T-cell (primary cell): ENCODE data around the gene POLE. TPM values are rescaled to one million over a fixed set of nuclear protein-coding genes. Genes with fewer than 3 reads are reported as not detected.

ENCODE experiments used
- ATAC-seq, 4 experiments: fragments of 200-7000 bp in 3 of 4; fragments of 150-1000 bp in 1 of 4; cut with Tn5 transposase; replicated peaks in 1 of 4; 1 replicate in 3 of 4; 2 replicates in 1 of 4; pipeline ENCODE4 v1.10.0; 2021; ENCODE audit warnings: moderate library complexity in 3 of 4, mild to moderate bottlenecking in 2 of 4, moderate number of reproducible peaks in 1 of 4
- CTCF ChIA-PET, 2 donors: fragments of 300-600 bp; sonication (Branson Sonifier 250); formaldehyde crosslinking; loops; one replicate each; lab custom pipeline; 2022; ENCODE audit warnings: antibody characterized with exemption in 2 of 2; lab: Charles Lee
- POLR2A ChIA-PET, 2 donors: fragments of 300-600 bp; sonication (Branson Sonifier 250); formaldehyde crosslinking; loops; one replicate each; lab custom pipeline; 2022; ENCODE audit warnings: antibody characterized with exemption in 2 of 2; lab: Charles Lee
- DNase-seq, 35 experiments: peaks; one replicate each; pipeline versions ENCODE4 v3.0.0 to v3.0.0-alpha.2; 2013 to 2023
- H3K27ac ChIP-seq: one replicate; pipeline ENCODE4 v1.5.1; 2013; ENCODE audit warnings: low read length
- H3K27me3 ChIP-seq, 2 experiments: replicated peaks in 1 of 2; 1 replicate in 1 of 2; 2 replicates in 1 of 2; pipeline versions ENCODE4 v1.6.1 to v1.7.0; 2013; ENCODE audit warnings: low read length in 1 of 2, mixed read lengths in 1 of 2; ENCODE audit not compliant: control insufficient read depth in 2 of 2, insufficient read depth in 2 of 2; ENCODE audit errors: extremely low read depth in 1 of 2
- H3K36me3 ChIP-seq, 2 donors: 1 replicate in 1 of 2; 2 replicates in 1 of 2; pipeline versions ENCODE4 v1.6.1 to v1.7.0; 2013; ENCODE audit warnings: low read length in 1 of 2; ENCODE audit not compliant: control insufficient read depth in 2 of 2, insufficient read depth in 1 of 2; ENCODE audit errors: extremely low read depth in 1 of 2
- H3K4me1 ChIP-seq, 2 experiments: 1 replicate in 1 of 2; 2 replicates in 1 of 2; pipeline versions ENCODE4 v1.6.1 to v1.7.0; 2013; ENCODE audit warnings: low read length in 2 of 2, mixed read lengths in 1 of 2; ENCODE audit not compliant: insufficient read depth in 2 of 2, control insufficient read depth in 1 of 2; ENCODE audit errors: extremely low read depth in 1 of 2
- H3K4me3 ChIP-seq, 2 donors: 1 replicate in 1 of 2; 2 replicates in 1 of 2; pipeline versions ENCODE4 v1.5.1 to v1.7.0; 2013; ENCODE audit warnings: mild to moderate bottlenecking in 2 of 2, low read length in 1 of 2, moderate library complexity in 1 of 2; ENCODE audit not compliant: control insufficient read depth in 1 of 2; ENCODE audit errors: extremely low read depth in 1 of 2
- H3K9me3 ChIP-seq: 2 replicates; pipeline ENCODE4 v1.7.0; 2013
- H3K27ac Mint-ChIP-seq, 2 donors: one replicate each; pipeline ENCODE4 v1.8.0; 2020 to 2021; ENCODE audit warnings: mild to moderate bottlenecking in 2 of 2, mixed read lengths in 2 of 2
- H3K27me3 Mint-ChIP-seq, 2 donors: one replicate each; pipeline ENCODE4 v1.8.0; 2021 to 2022; ENCODE audit warnings: mixed read lengths in 2 of 2
- H3K36me3 Mint-ChIP-seq: one replicate; pipeline ENCODE4 v1.8.0; 2021; ENCODE audit warnings: mixed read lengths
- H3K4me1 Mint-ChIP-seq, 3 donors: one replicate each; pipeline ENCODE4 v1.8.0; 2020 to 2022; ENCODE audit warnings: mixed read lengths in 3 of 3, mild to moderate bottlenecking in 1 of 3
- H3K4me3 Mint-ChIP-seq, 3 donors: one replicate each; pipeline ENCODE4 v1.8.0; 2020 to 2022; ENCODE audit warnings: mild to moderate bottlenecking in 3 of 3, mixed read lengths in 3 of 3, moderate library complexity in 3 of 3
- H3K9me3 Mint-ChIP-seq, 3 donors: one replicate each; pipeline ENCODE4 v1.8.0; 2020 to 2022; ENCODE audit warnings: mixed read lengths in 3 of 3
- WGBS: methylation state at CpG from one replicate; pipeline ENCODE4 v1.1.5; 2013; ENCODE audit warnings: missing lambda C conversion rate; ENCODE audit not compliant: insufficient coverage; 5-methylcytosine and 5-hydroxymethylcytosine counted together
- total RNA-seq, 35 experiments: library from RNA in 6 of 35; stranded (reverse) in 6 of 35; fragments of 120-200 nt in 1 of 35; gene quantifications; one replicate each; pipeline versions ENCODE4 v1.2.1 to v1.2.4 and lab custom pipeline; 2013 to 2026

The POLE gene
- total RNA-seq, 5 donors from 2014 or later (not counting 1 experiment from before 2014, with no cell fraction given): 43.6 to 70.4 (median 66.1) TPM

GRCh38 chr12:132635076-132635955, 51.8 kb downstream of the POLE start:
- Mint-ChIP-seq H3K4me3 (no peak overlapping the region), H3K4me1 (peaks cover 0 to 4% (median 0%) of the 10 kb centered on the region in 3 donors), H3K36me3 (peaks cover 71% of the 10 kb centered on the region), H3K9me3 (no peaks in the 10 kb centered on the region), H3K27ac (no peak overlapping the region), H3K27me3 (no peaks in the 10 kb centered on the region)
- ATAC-seq: no peak
- ChIA-PET CTCF (interaction anchor here in 1 of 2 donors (0.5 kb wide), 1 partner anchor 10 kb away, joined by 3 read pairs; no protein-coding TSS in a partner anchor), POLR2A (no interaction called here)
- H3K27me3 ChIP-seq: no peaks in the 10 kb centered on the region
- 90% methylated on average over 29 of the region's 29 CpGs for WGBS
- H3K4me1 ChIP-seq: no peaks in the 10 kb centered on the region
- H3K27ac ChIP-seq: no peak overlapping the region
- H3K4me3 ChIP-seq: no peak overlapping the region
- DNase-seq: no peak
- H3K36me3 ChIP-seq: peaks cover 21 to 65% of the 10 kb centered on the region in 2 donors
- no peaks in the 10 kb centered on the region for H3K9me3 ChIP-seq

GRCh38 chr12:132634411-132634990, 52.6 kb downstream of the POLE start:
- DNase-seq (no peak), ATAC-seq (no peak)
- Histone ChIP-seq H3K36me3 (peaks cover 19 to 69% of the 10 kb centered on the region in 2 donors), H3K9me3 (no peaks in the 10 kb centered on the region), H3K27ac (no peak overlapping the region), H3K27me3 (no peaks in the 10 kb centered on the region), H3K4me3 (no peak overlapping the region), H3K4me1 (no peaks in the 10 kb centered on the region)
- POLR2A ChIA-PET: no interaction called here
- WGBS: 96% methylated on average over 19 of the region's 21 CpGs
- Mint-ChIP-seq H3K27me3 (no peaks in the 10 kb centered on the region), H3K4me3 (no peak overlapping the region), H3K9me3 (no peaks in the 10 kb centered on the region), H3K4me1 (peaks cover 0 to 4% (median 0%) of the 10 kb centered on the region in 3 donors), H3K36me3 (peaks cover 76% of the 10 kb centered on the region), H3K27ac (no peak overlapping the region)
- CTCF ChIA-PET: interaction anchor here in 1 of 2 donors (0.5 kb wide), 1 partner anchor 11 kb away, joined by 3 read pairs; no protein-coding TSS in a partner anchor

- Mint-ChIP-seq H3K27ac (no peak overlapping the region), H3K9me3 (no peaks in the 10 kb centered on the region), H3K4me3 (no peak overlapping the region), H3K36me3 (peaks cover 75% of the 10 kb centered on the region), H3K27me3 (no peaks in the 10 kb centered on the region), H3K4me1 (peaks cover 0 to 4% (median 0%) of the 10 kb centered on the region in 3 donors)
- no peak overlapping the region for H3K27ac ChIP-seq
- H3K9me3 ChIP-seq: no peaks in the 10 kb centered on the region
- ChIA-PET CTCF (no interaction called here), POLR2A (no interaction called here)
- no peaks in the 10 kb centered on the region for H3K27me3 ChIP-seq
- no peak for ATAC-seq
- peaks cover 19 to 67% of the 10 kb centered on the region in 2 donors for H3K36me3 ChIP-seq
- no peaks in the 10 kb centered on the region for H3K4me1 ChIP-seq
- DNase-seq: no peak
- H3K4me3 ChIP-seq: no peak overlapping the region
- WGBS: 94% methylated on average over 7 of the region's 10 CpGs
These were observed 53.2 kb downstream of the POLE start for GRCh38 chr12:132633901-132634300.

GRCh38 chr12:132633398-132633797, 53.7 kb downstream of the POLE start:
- no peak for ATAC-seq

GRCh38 chr12:132632521-132633228, 54.5 kb downstream of the POLE start:
- CTCF ChIA-PET: interaction anchor here in 1 of 2 donors (0.6 kb wide), 1 partner anchor 96 kb away, joined by 5 read pairs; no protein-coding TSS in a partner anchor
- peaks cover 19 to 59% of the 10 kb centered on the region in 2 donors for H3K36me3 ChIP-seq
- Mint-ChIP-seq H3K27me3 (no peaks in the 10 kb centered on the region), H3K9me3 (no peaks in the 10 kb centered on the region), H3K27ac (no peak overlapping the region), H3K36me3 (peaks cover 64% of the 10 kb centered on the region), H3K4me3 (no peak overlapping the region), H3K4me1 (peaks cover 0 to 4% (median 0%) of the 10 kb centered on the region in 3 donors)
- H3K27me3 ChIP-seq: no peaks in the 10 kb centered on the region
- DNase-seq (no peak), ATAC-seq (no peak)
- H3K9me3 ChIP-seq: no peaks in the 10 kb centered on the region
- H3K4me1 ChIP-seq: no peaks in the 10 kb centered on the region
- POLR2A ChIA-PET: no interaction called here
- no peak overlapping the region for H3K27ac ChIP-seq
- WGBS: 84% methylated on average over 14 of the region's 17 CpGs
- H3K4me3 ChIP-seq: no peak overlapping the region

More at GRCh38 chr12:132633398-132633797, 53.7 kb downstream of the POLE start:
- H3K36me3 ChIP-seq: peaks cover 19 to 63% of the 10 kb centered on the region in 2 donors
- Mint-ChIP-seq H3K9me3 (no peaks in the 10 kb centered on the region), H3K27ac (no peak overlapping the region), H3K4me3 (no peak overlapping the region), H3K27me3 (no peaks in the 10 kb centered on the region), H3K4me1 (peaks cover 0 to 4% (median 0%) of the 10 kb centered on the region in 3 donors), H3K36me3 (peaks cover 70% of the 10 kb centered on the region)
- no peaks in the 10 kb centered on the region for H3K9me3 ChIP-seq
- H3K27ac ChIP-seq: no peak overlapping the region
- no peaks in the 10 kb centered on the region for H3K27me3 ChIP-seq
- H3K4me1 ChIP-seq: no peaks in the 10 kb centered on the region
- no peak overlapping the region for H3K4me3 ChIP-seq
- ChIA-PET POLR2A (no interaction called here), CTCF (interaction anchor here in 1 of 2 donors (0.5 kb wide), 1 partner anchor 10 kb away, joined by 3 read pairs; no protein-coding TSS in a partner anchor)
- no peak for DNase-seq
- WGBS: 93% methylated on average over 2 of the region's 8 CpGs

GRCh38 chr12:132631666-132632065, 55.5 kb downstream of the POLE start:
- 95% methylated on average over 6 of the region's 11 CpGs for WGBS

More at GRCh38 chr12:132631666-132632065, 55.5 kb downstream of the POLE start:
- H3K4me1 ChIP-seq: no peaks in the 10 kb centered on the region
- ATAC-seq: no peak
- POLR2A ChIA-PET: no interaction called here
- CTCF ChIA-PET: no interaction called here
- H3K9me3 ChIP-seq: no peaks in the 10 kb centered on the region
- no peaks in the 10 kb centered on the region for H3K9me3 Mint-ChIP-seq
- H3K27ac ChIP-seq: no peak overlapping the region
- H3K4me1 Mint-ChIP-seq: no peaks in the 10 kb centered on the region
- no peaks in the 10 kb centered on the region for H3K27me3 ChIP-seq
- H3K27me3 Mint-ChIP-seq: no peaks in the 10 kb centered on the region
- no peak for DNase-seq
- no peak overlapping the region for H3K27ac Mint-ChIP-seq
- peaks cover 19 to 49% of the 10 kb centered on the region in 2 donors for H3K36me3 ChIP-seq
- H3K4me3 ChIP-seq: no peak overlapping the region
- H3K4me3 Mint-ChIP-seq: no peak overlapping the region
- H3K36me3 Mint-ChIP-seq: peaks cover 57% of the 10 kb centered on the region
